GM12878 (cell line): ENCODE measurements around the gene KHDRBS2. TPM values are rescaled to one million over a fixed set of nuclear protein-coding genes. Genes with fewer than 3 reads are reported as not detected.
"Not testable (repeated sequence)": the region's sequence is repeated elsewhere in the genome, so short reads cannot be mapped to it uniquely, and the experiment has no call there.

Experiments
- ATAC-seq: fragments of 200-7000 bp; cut with Tn5 transposase; 3 replicates; pipeline ENCODE4 v1.9.1; 2020; ENCODE audit warnings: mild to moderate bottlenecking, moderate library complexity
- BruUV-seq: library from RNA; stranded (reverse); fragments of 400-500 nt; replicated peaks from 2 replicates; lab custom pipeline; 2021; lab: Mats Ljungman, UMichigan
- CTCF ChIA-PET: fragments of 300-600 bp; sonication (Branson Sonifier 250); formaldehyde crosslinking; extraction: SDS; loops from one replicate; lab custom pipeline; 2021; ENCODE audit warnings: inconsistent platforms; lab: Yijun Ruan, JAX
- POLR2A ChIA-PET: fragments of 350-600 bp; formaldehyde crosslinking; extraction: SDS; loops from one replicate; lab custom pipeline; 2021; ENCODE audit warnings: inconsistent platforms; lab: Charles Lee
- RAD21 ChIA-PET: fragments of 300-600 bp; sonication (Branson Sonifier 250); formaldehyde crosslinking; loops from one replicate; lab custom pipeline; 2023; ENCODE audit warnings: antibody characterized with exemption; ENCODE audit not compliant: unreplicated experiment; lab: Charles Lee
- SMC1A ChIA-PET: fragments of 300-600 bp; sonication (Branson Sonifier 250); formaldehyde crosslinking; loops from one replicate; lab custom pipeline; 2023; ENCODE audit not compliant: unreplicated experiment, uncharacterized antibody; lab: Charles Lee
- DNase-seq: peaks from one replicate; pipeline ENCODE4 v3.0.0-alpha.2; 2011; ENCODE audit warnings: low read depth, low spot score
- FAIRE-seq: peaks from 3 replicates; lab custom pipeline; 2011; peaks lifted over from hg19 to GRCh38; lab: Jason Lieb, UNC
- H2AFZ ChIP-seq: 2 replicates; pipeline ENCODE4 v1.6.0; 2011; ENCODE audit warnings: low read depth, low read length, control low read depth; ENCODE audit not compliant: control insufficient read depth
- H3K27ac ChIP-seq: 2 replicates; pipeline ENCODE4 v1.5.1; 2011; ENCODE audit warnings: control low read depth; ENCODE audit not compliant: control insufficient read depth, insufficient read depth
- H3K27me3 ChIP-seq, 2 experiments: replicated peaks in 1 of 2; 2 replicates each; pipeline versions ENCODE4 v1.6.0 to v1.6.1; 2011; ENCODE audit warnings: low read length in 1 of 2; ENCODE audit not compliant: control insufficient read depth in 2 of 2, insufficient read depth in 2 of 2
- H3K36me3 ChIP-seq, 2 experiments: 2 replicates each; pipeline ENCODE4 v1.5.1; 2011; ENCODE audit warnings: low read length in 1 of 2; ENCODE audit not compliant: control insufficient read depth in 2 of 2, insufficient read depth in 2 of 2
- H3K4me1 ChIP-seq: 2 replicates; pipeline ENCODE4 v1.6.1; 2011; ENCODE audit warnings: mild to moderate bottlenecking, low read length, moderate library complexity, mixed read lengths; ENCODE audit not compliant: control insufficient read depth, insufficient read depth
- H3K4me2 ChIP-seq: 2 replicates; pipeline ENCODE4 v1.6.0; 2011; ENCODE audit warnings: control low read depth; ENCODE audit not compliant: control insufficient read depth, insufficient read depth
- H3K4me3 ChIP-seq: fragments of 200-600 bp; sonication (generic); 2 replicates; pipeline ENCODE4 v1.5.1; 2016
- H3K79me2 ChIP-seq: 2 replicates; pipeline ENCODE4 v1.6.0; 2011; ENCODE audit warnings: low read length; ENCODE audit not compliant: control insufficient read depth, insufficient read depth
- H3K9ac ChIP-seq: 2 replicates; pipeline ENCODE4 v1.8.0; 2011; ENCODE audit warnings: low read length, control low read depth, mixed read lengths; ENCODE audit not compliant: control insufficient read depth, insufficient read depth
- H3K9me3 ChIP-seq: replicated peaks from 3 replicates; pipeline ENCODE4 v1.5.1; 2011; ENCODE audit warnings: mild to moderate bottlenecking, low read length; ENCODE audit not compliant: control insufficient read depth, insufficient read depth
- H4K20me1 ChIP-seq: 2 replicates; pipeline ENCODE4 v1.6.0; 2011; ENCODE audit not compliant: control insufficient read depth, insufficient read depth
- HDAC6 ChIP-seq: fragments of 200-600 bp; sonication (generic); IDR thresholded peaks from one replicate; pipeline ENCODE4 v1.8.0; 2017; ENCODE audit warnings: antibody characterized with exemption; ENCODE audit not compliant: unreplicated experiment
- KDM1A ChIP-seq: fragments of 200-600 bp; sonication (generic); IDR thresholded peaks from 2 replicates; pipeline ENCODE4 v1.6.1; 2016; ENCODE audit warnings: borderline replicate concordance
- MYC ChIP-seq: IDR thresholded peaks from 2 replicates; pipeline ENCODE4 v1.6.1; 2011; ENCODE audit warnings: mild to moderate bottlenecking, low read length, moderate library complexity, inconsistent platforms; ENCODE audit not compliant: insufficient read depth, insufficient replicate concordance, insufficient read length, severe bottlenecking
- NKRF ChIP-seq: fragments of 450-650 bp; conservative IDR thresholded peaks from 2 replicates; pipeline ENCODE4 v1.6.1; 2017; ENCODE audit warnings: mild to moderate bottlenecking, moderate library complexity
- RELB ChIP-seq: fragments of 450-650 bp; IDR thresholded peaks from 2 replicates; pipeline ENCODE4 v1.6.1; 2017; ENCODE audit warnings: low read depth, mild to moderate bottlenecking, moderate library complexity
- SKIL ChIP-seq: fragments of 450-650 bp; IDR thresholded peaks from 2 replicates; pipeline ENCODE4 v1.6.1; 2017; ENCODE audit warnings: mild to moderate bottlenecking, low read depth, inconsistent platforms; ENCODE audit not compliant: poor library complexity, severe bottlenecking
- ZBTB4 ChIP-seq: fragments of 450-650 bp; formaldehyde crosslinking; IDR thresholded peaks from 2 replicates; pipeline ENCODE4 v1.4.0; 2022; ENCODE audit warnings: mild to moderate bottlenecking, moderate library complexity
- WGBS: methylation state at CpG from one replicate; pipeline ENCODE4 v1.1.6; 2016; ENCODE audit warnings: low lambda C conversion rate; ENCODE audit not compliant: insufficient replicate concordance, insufficient coverage; ENCODE audit errors: missing lambda C conversion rate; 5-methylcytosine and 5-hydroxymethylcytosine counted together
- in situ Hi-C: fragments of 300-500 bp; cut with MboI; formaldehyde crosslinking; loops from 9 replicates; pipeline ENCODE4 v1.14.3; 2018; ENCODE audit warnings: mixed read lengths
- intact Hi-C: fragments of 100-400 bp; cut with micrococcal nuclease; formaldehyde crosslinking; loops from one replicate; pipeline ENCODE4 v1.14.2; 2022; ENCODE audit not compliant: unreplicated experiment
- polyA plus RNA-seq, 11 experiments: library from polyadenylated mRNA; depleted of rRNA in 4 of 11; unstranded in 6 of 11; stranded (reverse) in 5 of 11; fragments of >200 nt; fragmentation: Nextera tagmentation in 4 of 11; fragmentation: Illumina TruSeq in 1 of 11; extraction: Ambion mirVana in 4 of 11; extraction: Trizol in 1 of 11; gene quantifications; 1 replicate in 1 of 11; 2 replicates in 10 of 11; pipeline versions ENCODE4 v1.2.1 to v1.2.3, GENCODE V29; 2011 to 2016; ENCODE audit warnings: inconsistent platforms in 2 of 11, missing spikeins in 2 of 11, low read depth in 1 of 11
- total RNA-seq, 4 experiments: library from RNA; depleted of rRNA in 3 of 4; stranded (reverse); fragments of >200 nt in 3 of 4; fragmentation: Illumina TruSeq in 1 of 4; extraction: Trizol in 1 of 4; gene quantifications; 2 replicates each; pipeline versions ENCODE4 v1.2.1 to v1.2.3, GENCODE V29; 2013 to 2021

KHDRBS2 gene
- total and polyA plus RNA-seq, 10 of the 15 experiments (the other 5 are each of a cell fraction or from before 2014, with no cell fraction given): 0.11 to 0.56 TPM; not detected in 8

GRCh38 chr6:61769446-61769845 is 516.6 kb downstream of the KHDRBS2 start:
- H3K36me3 ChIP-seq, H3K79me2 ChIP-seq, BruUV-seq, POLR2A ChIA-PET, RAD21 ChIA-PET, CTCF ChIA-PET, in situ Hi-C loops, H4K20me1 ChIP-seq, H3K9me3 ChIP-seq, DNase-seq, H3K4me3 ChIP-seq, H2AFZ ChIP-seq, SMC1A ChIA-PET, H3K4me1 ChIP-seq, intact Hi-C loops, H3K4me2 ChIP-seq, H3K27ac ChIP-seq, ATAC-seq, H3K27me3 ChIP-seq, H3K9ac ChIP-seq, FAIRE-seq: not testable (repeated sequence)
- WGBS: 61% methylated on average over 11 of the region's 11 CpGs

- BruUV-seq: no TSS peak
- TF ChIP-seq NKRF: no peak
- TF ChIP-seq MYC: no peak
- no peak for TF ChIP-seq ZBTB4 (CRISPR knock-in tag)
- TF ChIP-seq SKIL: no peak
- no peak for TF ChIP-seq RELB
- TF ChIP-seq HDAC6: no peak
- TF ChIP-seq KDM1A: no peak
Observed at GRCh38 chr6:61755739-61756138, 530.3 kb downstream of the KHDRBS2 start.

More at GRCh38 chr6:61755739-61756138, 530.3 kb downstream of the KHDRBS2 start:
- CTCF ChIA-PET: no interaction called here
- no peak overlapping the region for H3K4me3 ChIP-seq
- intact Hi-C loops: no loop called here
- H3K27me3 ChIP-seq: no peaks in the 10 kb centered on the region
- RAD21 ChIA-PET: no interaction called here
- H3K36me3 ChIP-seq: no peaks in the 10 kb centered on the region
- FAIRE-seq (no peak), DNase-seq (no peak), ATAC-seq (no peak)
- POLR2A ChIA-PET: no interaction called here
- H4K20me1 ChIP-seq: no peaks in the 10 kb centered on the region
- no peak overlapping the region for H3K27ac ChIP-seq
- in situ Hi-C loops: no loop called here
- H3K4me2 ChIP-seq: no peak overlapping the region
- WGBS: 13% methylated on average over 1 of the region's 1 CpG
- SMC1A ChIA-PET: no interaction called here
- H3K9ac ChIP-seq: no peak overlapping the region
- no peaks in the 10 kb centered on the region for H3K9me3 ChIP-seq
- H3K79me2 ChIP-seq: no peaks in the 10 kb centered on the region
- no peak overlapping the region for H2AFZ ChIP-seq
- no peaks in the 10 kb centered on the region for H3K4me1 ChIP-seq
